Caco-2 (cell line): ENCODE measurements around the gene ADAMTSL1. TPM values are rescaled to one million over a fixed set of nuclear protein-coding genes. Genes with fewer than 3 reads are reported as not detected.

Source experiments
- BruUV-seq: library from RNA; stranded (reverse); fragments of 400-500 nt; replicated peaks from 2 replicates; lab custom pipeline; 2021; lab: Mats Ljungman, UMichigan
- CTCF ChIA-PET: fragments of 300-600 bp; sonication (Branson Sonifier 250); formaldehyde crosslinking; loops from one replicate; lab custom pipeline; 2022; ENCODE audit warnings: antibody characterized with exemption; lab: Charles Lee
- POLR2A ChIA-PET: fragments of 300-600 bp; sonication (Branson Sonifier 250); formaldehyde crosslinking; loops from one replicate; lab custom pipeline; 2022; ENCODE audit warnings: antibody characterized with exemption; lab: Charles Lee
- DNase-seq, 2 experiments: peaks; one replicate each; pipeline versions ENCODE4 v3.0.0 to v3.0.0-alpha.2; 2020 to 2022
- H3K27me3 ChIP-seq: replicated peaks from 2 replicates; pipeline ENCODE4 v1.6.0; 2011; ENCODE audit warnings: low read length; ENCODE audit not compliant: control insufficient read depth, insufficient read depth
- H3K36me3 ChIP-seq: 2 replicates; pipeline ENCODE4 v1.5.1; 2011; ENCODE audit warnings: low read length; ENCODE audit not compliant: control insufficient read depth, insufficient read depth
- H3K4me1 ChIP-seq: fragments of 250-450 bp; sonication (Bioruptor Pico); 2 replicates; pipeline ENCODE4 v1.5.1; 2020; ENCODE audit warnings: mild to moderate bottlenecking
- H3K4me3 ChIP-seq: 2 replicates; pipeline ENCODE4 v1.5.1; 2011; ENCODE audit warnings: low read depth, mild to moderate bottlenecking, control low read depth, low read length
- H3K9me3 ChIP-seq: fragments of 250-450 bp; sonication (Bioruptor Pico); 2 replicates; pipeline ENCODE4 v1.5.1; 2020; ENCODE audit warnings: mild to moderate bottlenecking, moderate library complexity
- H3K27ac Mint-ChIP-seq: one replicate; pipeline ENCODE4 v1.8.0; 2022; ENCODE audit warnings: mixed read lengths; ENCODE audit not compliant: unreplicated experiment
- H3K27me3 Mint-ChIP-seq: one replicate; pipeline ENCODE4 v1.8.0; 2022; ENCODE audit warnings: mixed read lengths; ENCODE audit not compliant: insufficient read depth, unreplicated experiment
- H3K36me3 Mint-ChIP-seq: one replicate; pipeline ENCODE4 v1.8.0; 2022; ENCODE audit warnings: mild to moderate bottlenecking, mixed read lengths; ENCODE audit not compliant: insufficient read depth, unreplicated experiment
- H3K4me1 Mint-ChIP-seq: one replicate; pipeline ENCODE4 v1.8.0; 2022; ENCODE audit warnings: low read depth, mixed read lengths; ENCODE audit not compliant: unreplicated experiment
- H3K4me3 Mint-ChIP-seq: one replicate; pipeline ENCODE4 v1.8.0; 2022; ENCODE audit warnings: mild to moderate bottlenecking, moderate library complexity, mixed read lengths; ENCODE audit not compliant: unreplicated experiment
- H3K9me3 Mint-ChIP-seq: one replicate; pipeline ENCODE4 v1.8.0; 2022; ENCODE audit warnings: mixed read lengths; ENCODE audit not compliant: unreplicated experiment
- CTCF ChIP-seq, 2 experiments: fragments of 200-600 bp in 1 of 2; IDR thresholded peaks; 1 replicate in 1 of 2; 2 replicates in 1 of 2; pipeline versions ENCODE4 v1.5.1 to v1.8.0; 2011 to 2022; ENCODE audit warnings: antibody characterized with exemption in 1 of 2, control low read depth in 1 of 2, inconsistent platforms in 1 of 2, low read depth in 1 of 2, low read length in 1 of 2, mild to moderate bottlenecking in 1 of 2, moderate library complexity in 1 of 2; ENCODE audit not compliant: insufficient read depth in 1 of 2, severe bottlenecking in 1 of 2, unreplicated experiment in 1 of 2
- intact Hi-C: fragments of 100-400 bp; cut with micrococcal nuclease; formaldehyde crosslinking; loops from one replicate; pipeline ENCODE4 v1.10.0; 2022; ENCODE audit not compliant: unreplicated experiment
- total RNA-seq: library from RNA; stranded (reverse); gene quantifications from 2 replicates; pipeline ENCODE4 v1.2.3, GENCODE V29; 2022

The ADAMTSL1 gene
- total RNA-seq, 1 experiment from 2014 or later, result not detected

GRCh38 chr9:18793122-18793521 is 319.2 kb downstream of the ADAMTSL1 start:
- H3K36me3 Mint-ChIP-seq, result no peaks in the 10 kb centered on the region
- H3K27me3 ChIP-seq, result no peaks in the 10 kb centered on the region
- H3K4me3 ChIP-seq, result no peak overlapping the region
- H3K27me3 Mint-ChIP-seq, result peaks cover 9% of the 10 kb centered on the region
- H3K36me3 ChIP-seq, result no peaks in the 10 kb centered on the region
- ChIA-PET POLR2A (no interaction called here), CTCF (no interaction called here)
- no peak overlapping the region for H3K27ac Mint-ChIP-seq
- TF ChIP-seq CTCF (IDR thresholded peaks at IDR 0.05; ENCODE audit: insufficient read depth in 1 of 2, low read depth in 1 of 2, low read length in 1 of 2, severe bottlenecking in 1 of 2, unreplicated experiment in 1 of 2), result no peak
- no peaks in the 10 kb centered on the region for H3K4me1 Mint-ChIP-seq
- H3K4me3 Mint-ChIP-seq, result no peak overlapping the region
- no peaks in the 10 kb centered on the region for H3K4me1 ChIP-seq
- no peaks in the 10 kb centered on the region for H3K9me3 ChIP-seq
- no TSS peak for BruUV-seq
- no peak for DNase-seq
- no peaks in the 10 kb centered on the region for H3K9me3 Mint-ChIP-seq
- intact Hi-C loops, result loop anchor here (10.0 kb wide), 1 partner anchor 232 kb away; no protein-coding TSS in a partner anchor

- no peaks in the 10 kb centered on the region for H3K4me1 ChIP-seq
- POLR2A ChIA-PET, result no interaction called here
- no TSS peak for BruUV-seq
- H3K27me3 ChIP-seq, result no peaks in the 10 kb centered on the region
- Mint-ChIP-seq H3K4me1 (no peaks in the 10 kb centered on the region), H3K27ac (no peak overlapping the region), H3K9me3 (no peaks in the 10 kb centered on the region), H3K4me3 (no peak overlapping the region), H3K27me3 (peaks cover 2% of the 10 kb centered on the region), H3K36me3 (no peaks in the 10 kb centered on the region)
- no peaks in the 10 kb centered on the region for H3K9me3 ChIP-seq
- CTCF ChIA-PET, result no interaction called here
- no peak for DNase-seq
- H3K36me3 ChIP-seq, result no peaks in the 10 kb centered on the region
- H3K4me3 ChIP-seq, result no peak overlapping the region
- intact Hi-C loops, result loop anchor here (10.0 kb wide), 1 partner anchor 229 kb away; no protein-coding TSS in a partner anchor
- TF ChIP-seq CTCF (IDR thresholded peaks at IDR 0.05; ENCODE audit: insufficient read depth in 1 of 2, low read depth in 1 of 2, low read length in 1 of 2, severe bottlenecking in 1 of 2, unreplicated experiment in 1 of 2), result no peak
Observed at GRCh38 chr9:18795947-18796671, 322.2 kb downstream of the ADAMTSL1 start.

- POLR2A ChIA-PET, result no interaction called here
- no peak overlapping the region for H3K4me3 ChIP-seq
- DNase-seq, result no peak
- H3K4me3 Mint-ChIP-seq, result no peak overlapping the region
- intact Hi-C loops, result loop anchor here (10.0 kb wide), 1 partner anchor 228 kb away; no protein-coding TSS in a partner anchor
- no peaks in the 10 kb centered on the region for H3K27me3 ChIP-seq
- no peak overlapping the region for H3K27ac Mint-ChIP-seq
- TF ChIP-seq CTCF (IDR thresholded peaks at IDR 0.05; ENCODE audit: insufficient read depth in 1 of 2, low read depth in 1 of 2, low read length in 1 of 2, severe bottlenecking in 1 of 2, unreplicated experiment in 1 of 2), result no peak
- peaks cover 2% of the 10 kb centered on the region for H3K27me3 Mint-ChIP-seq
- H3K36me3 ChIP-seq, result no peaks in the 10 kb centered on the region
- CTCF ChIA-PET, result no interaction called here
- BruUV-seq, result no TSS peak
- no peaks in the 10 kb centered on the region for H3K36me3 Mint-ChIP-seq
- H3K9me3 Mint-ChIP-seq, result no peaks in the 10 kb centered on the region
- no peaks in the 10 kb centered on the region for H3K9me3 ChIP-seq
- H3K4me1 ChIP-seq, result no peaks in the 10 kb centered on the region
- no peaks in the 10 kb centered on the region for H3K4me1 Mint-ChIP-seq
Observed at GRCh38 chr9:18796696-18797270, 322.8 kb downstream of the ADAMTSL1 start.
